HepG2 (cell line): ENCODE results near the gene CACNA1D. TPM values are rescaled to one million over a fixed set of nuclear protein-coding genes. Genes with fewer than 3 reads are reported as not detected.
A peak's percentile ranks its signal among the peaks of the same experiment; 100 is the strongest.

Experiments
- ATF1 ChIP-seq: IDR thresholded peaks from 2 replicates; pipeline ENCODE4 v1.6.1; 2016; ENCODE audit warnings: mild to moderate bottlenecking, control low read depth
- DR1 ChIP-seq: sonication (generic); formaldehyde crosslinking; IDR thresholded peaks from 2 replicates; pipeline ENCODE4 v1.8.0; 2021; ENCODE audit warnings: mild to moderate bottlenecking, missing genetic modification reagents, inconsistent platforms
- ETV6 ChIP-seq: sonication (generic); formaldehyde crosslinking; conservative IDR thresholded peaks from 2 replicates; pipeline ENCODE4 v1.4.0; 2020; ENCODE audit warnings: missing genetic modification reagents
- GLI4 ChIP-seq: sonication (generic); formaldehyde crosslinking; IDR thresholded peaks from 2 replicates; pipeline ENCODE4 v1.5.1; 2020; ENCODE audit warnings: missing genetic modification reagents, mild to moderate bottlenecking, moderate library complexity, borderline replicate concordance
- KDM5B ChIP-seq: sonication (generic); formaldehyde crosslinking; IDR thresholded peaks from 2 replicates; pipeline ENCODE4 v1.4.0; 2020; ENCODE audit warnings: missing genetic modification reagents, mild to moderate bottlenecking, borderline replicate concordance
- MEIS2 ChIP-seq: sonication (generic); formaldehyde crosslinking; IDR thresholded peaks from 2 replicates; pipeline ENCODE4 v1.9.0; 2021; ENCODE audit warnings: mild to moderate bottlenecking, missing genetic modification reagents
- MZF1 ChIP-seq: sonication (generic); formaldehyde crosslinking; IDR thresholded peaks from 2 replicates; pipeline ENCODE4 v1.8.1; 2023; ENCODE audit warnings: mild to moderate bottlenecking, missing genetic modification reagents, borderline replicate concordance
- ONECUT2 ChIP-seq: sonication (generic); formaldehyde crosslinking; IDR thresholded peaks from 2 replicates; pipeline ENCODE4 v1.4.0; 2020; ENCODE audit warnings: missing genetic modification reagents
- PAF1 ChIP-seq: IDR thresholded peaks from 2 replicates; pipeline ENCODE4 v1.6.1; 2016; ENCODE audit warnings: missing genetic modification reagents, missing compliant biosample characterization
- POLR2AphosphoS5 ChIP-seq: IDR thresholded peaks from 2 replicates; pipeline ENCODE4 v1.6.1; 2012; ENCODE audit warnings: low read depth, low read length
- TMF1 ChIP-seq: sonication (generic); formaldehyde crosslinking; IDR thresholded peaks from 2 replicates; pipeline ENCODE4 v1.8.1; 2022; ENCODE audit warnings: low read depth, missing genetic modification reagents
- ZNF263 ChIP-seq: sonication (generic); formaldehyde crosslinking; IDR thresholded peaks from 2 replicates; pipeline ENCODE4 v1.4.0; 2020; ENCODE audit warnings: missing genetic modification reagents
- ZNF737 ChIP-seq: sonication (generic); formaldehyde crosslinking; IDR thresholded peaks from 2 replicates; pipeline ENCODE4 v1.5.0; 2020; ENCODE audit warnings: missing genetic modification reagents, mild to moderate bottlenecking, borderline replicate concordance
- ZNF839 ChIP-seq: sonication (generic); formaldehyde crosslinking; IDR thresholded peaks from 2 replicates; pipeline ENCODE4 v1.4.0; 2020; ENCODE audit warnings: missing genetic modification reagents, mild to moderate bottlenecking, borderline replicate concordance
- ZSCAN30 ChIP-seq: sonication (generic); formaldehyde crosslinking; IDR thresholded peaks from 2 replicates; pipeline ENCODE4 v1.5.0; 2020; ENCODE audit warnings: mild to moderate bottlenecking, missing genetic modification reagents
- ZSCAN9 ChIP-seq: IDR thresholded peaks from 2 replicates; pipeline ENCODE4 v1.6.1; 2016; ENCODE audit warnings: borderline replicate concordance
- polyA plus RNA-seq, 8 experiments: library from polyadenylated mRNA; depleted of rRNA in 3 of 8; stranded (reverse) in 7 of 8; unstranded in 1 of 8; fragments of >200 nt; fragmentation: Illumina TruSeq in 4 of 8; extraction: Trizol in 4 of 8; gene quantifications; 2 replicates each; pipeline versions ENCODE4 v1.2.1 to v1.2.3, GENCODE V29; 2011 to 2016; ENCODE audit warnings: low read depth in 4 of 8, missing spikeins in 1 of 8, mixed read lengths in 1 of 8; ENCODE audit not compliant: insufficient read depth in 1 of 8
- total RNA-seq, 5 experiments: library from RNA; depleted of rRNA; stranded (reverse); fragments of >200 nt; fragmentation: Illumina TruSeq; extraction: Trizol; gene quantifications; 2 replicates each; pipeline ENCODE4 v1.2.3, GENCODE V29; 2016; ENCODE audit warnings: low read depth in 1 of 5
- TF ChIP-seq, protein P1 (sequence below): sonication (generic); formaldehyde crosslinking; IDR thresholded peaks from 2 replicates; pipeline ENCODE4 v1.9.0; 2021; ENCODE audit warnings: missing genetic modification reagents, mild to moderate bottlenecking, borderline replicate concordance
- TF ChIP-seq, protein P2 (sequence below): sonication (generic); formaldehyde crosslinking; IDR thresholded peaks from 2 replicates; pipeline ENCODE4 v1.8.1; 2023; ENCODE audit warnings: mild to moderate bottlenecking, missing genetic modification reagents
- TF ChIP-seq, protein P3 (sequence below): IDR thresholded peaks from 2 replicates; pipeline ENCODE4 v1.6.1; 2016; ENCODE audit warnings: missing biosample characterization, missing genetic modification reagents, low read depth
- TF ChIP-seq, protein P4 (sequence below): sonication (generic); formaldehyde crosslinking; IDR thresholded peaks from 2 replicates; pipeline ENCODE4 v1.4.0; 2020; ENCODE audit warnings: missing genetic modification reagents, borderline replicate concordance
- TF ChIP-seq, protein P5 (sequence below): sonication (generic); formaldehyde crosslinking; IDR thresholded peaks from 2 replicates; pipeline ENCODE4 v1.4.0; 2020; ENCODE audit warnings: missing genetic modification reagents
- TF ChIP-seq, protein P6 (sequence below): sonication (generic); formaldehyde crosslinking; IDR thresholded peaks from 2 replicates; pipeline ENCODE4 v1.4.0; 2020; ENCODE audit warnings: missing genetic modification reagents

Gene CACNA1D
- total and polyA plus RNA-seq, 2 of the 13 experiments (the other 11 are each of a cell fraction or from before 2014, with no cell fraction given): 0.26 to 0.38 TPM

DNA sequence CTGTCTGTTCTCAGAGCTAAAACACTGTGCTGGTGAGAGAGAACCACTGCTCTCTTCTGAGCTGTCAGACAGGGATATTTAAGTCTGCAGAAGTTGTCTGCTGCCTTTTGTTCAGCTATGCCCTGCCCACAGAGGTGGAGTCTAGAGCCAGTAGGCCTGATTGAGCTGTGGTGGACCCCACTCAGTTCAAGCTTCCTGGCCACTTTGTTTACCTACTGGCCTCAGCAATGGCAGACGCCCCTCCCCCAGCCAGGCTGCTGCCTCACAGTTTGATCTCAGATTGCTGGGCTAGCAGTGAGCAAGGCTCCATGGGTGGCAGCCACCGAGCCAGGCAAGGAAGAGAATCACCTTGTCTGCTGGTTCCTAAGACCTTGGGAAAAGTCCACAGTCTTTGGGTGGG, 21.0 kb upstream of the CACNA1D start (continued):
- TF ChIP-seq, protein P1, sequence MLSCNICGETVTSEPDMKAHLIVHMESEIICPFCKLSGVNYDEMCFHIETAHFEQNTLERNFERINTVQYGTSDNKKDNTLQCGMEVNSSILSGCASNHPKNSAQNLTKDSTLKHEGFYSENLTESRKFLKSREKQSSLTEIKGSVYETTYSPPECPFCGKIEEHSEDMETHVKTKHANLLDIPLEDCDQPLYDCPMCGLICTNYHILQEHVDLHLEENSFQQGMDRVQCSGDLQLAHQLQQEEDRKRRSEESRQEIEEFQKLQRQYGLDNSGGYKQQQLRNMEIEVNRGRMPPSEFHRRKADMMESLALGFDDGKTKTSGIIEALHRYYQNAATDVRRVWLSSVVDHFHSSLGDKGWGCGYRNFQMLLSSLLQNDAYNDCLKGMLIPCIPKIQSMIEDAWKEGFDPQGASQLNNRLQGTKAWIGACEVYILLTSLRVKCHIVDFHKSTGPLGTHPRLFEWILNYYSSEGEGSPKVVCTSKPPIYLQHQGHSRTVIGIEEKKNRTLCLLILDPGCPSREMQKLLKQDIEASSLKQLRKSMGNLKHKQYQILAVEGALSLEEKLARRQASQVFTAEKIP (CRISPR knock-in tag): no peak
- TF ChIP-seq ONECUT2: no peak
- TF ChIP-seq PAF1 (CRISPR knock-in tag): no peak
- TF ChIP-seq, protein P2, sequence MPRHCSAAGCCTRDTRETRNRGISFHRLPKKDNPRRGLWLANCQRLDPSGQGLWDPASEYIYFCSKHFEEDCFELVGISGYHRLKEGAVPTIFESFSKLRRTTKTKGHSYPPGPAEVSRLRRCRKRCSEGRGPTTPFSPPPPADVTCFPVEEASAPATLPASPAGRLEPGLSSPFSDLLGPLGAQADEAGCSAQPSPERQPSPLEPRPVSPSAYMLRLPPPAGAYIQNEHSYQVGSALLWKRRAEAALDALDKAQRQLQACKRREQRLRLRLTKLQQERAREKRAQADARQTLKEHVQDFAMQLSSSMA (CRISPR knock-in tag): no peak
- TF ChIP-seq KDM5B (CRISPR knock-in tag): 0 out of 2 replicates have a peak, but pooled peaks have one; percentile 49
- no peak for TF ChIP-seq MEIS2 (CRISPR knock-in tag)
- TF ChIP-seq, protein P3, sequence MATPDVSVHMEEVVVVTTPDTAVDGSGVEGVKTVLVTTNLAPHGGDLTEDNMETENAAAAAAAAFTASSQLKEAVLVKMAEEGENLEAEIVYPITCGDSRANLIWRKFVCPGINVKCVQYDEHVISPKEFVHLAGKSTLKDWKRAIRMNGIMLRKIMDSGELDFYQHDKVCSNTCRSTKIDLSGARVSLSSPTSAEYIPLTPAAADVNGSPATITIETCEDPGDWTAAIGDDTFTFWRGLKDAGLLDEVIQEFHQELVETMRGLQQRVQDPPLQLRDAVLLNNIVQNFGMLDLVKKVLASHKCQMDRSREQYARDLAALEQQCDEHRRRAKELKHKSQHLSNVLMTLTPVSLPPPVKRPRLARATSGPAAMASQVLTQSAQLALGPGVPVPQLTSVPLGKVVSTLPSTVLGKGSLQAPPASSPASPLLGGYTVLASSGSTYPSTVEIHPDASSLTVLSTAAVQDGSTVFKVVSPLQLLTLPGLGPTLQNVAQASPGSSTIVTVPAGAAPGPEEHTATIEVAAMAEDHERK (CRISPR knock-in tag): no peak
- no peak for TF ChIP-seq ZSCAN30 (CRISPR knock-in tag)
- no peak for TF ChIP-seq MZF1 (CRISPR knock-in tag)
- no peak for TF ChIP-seq DR1 (CRISPR knock-in tag)
- TF ChIP-seq ZSCAN9 (CRISPR knock-in tag): 0 out of 2 replicates have a peak, but pooled peaks have one; percentile 54
- TF ChIP-seq GLI4 (CRISPR knock-in tag): no peak
- no peak for TF ChIP-seq ZNF263 (CRISPR knock-in tag)
- TF ChIP-seq POLR2AphosphoS5: no peak
- no peak for TF ChIP-seq ZNF839
- TF ChIP-seq, protein P4, sequence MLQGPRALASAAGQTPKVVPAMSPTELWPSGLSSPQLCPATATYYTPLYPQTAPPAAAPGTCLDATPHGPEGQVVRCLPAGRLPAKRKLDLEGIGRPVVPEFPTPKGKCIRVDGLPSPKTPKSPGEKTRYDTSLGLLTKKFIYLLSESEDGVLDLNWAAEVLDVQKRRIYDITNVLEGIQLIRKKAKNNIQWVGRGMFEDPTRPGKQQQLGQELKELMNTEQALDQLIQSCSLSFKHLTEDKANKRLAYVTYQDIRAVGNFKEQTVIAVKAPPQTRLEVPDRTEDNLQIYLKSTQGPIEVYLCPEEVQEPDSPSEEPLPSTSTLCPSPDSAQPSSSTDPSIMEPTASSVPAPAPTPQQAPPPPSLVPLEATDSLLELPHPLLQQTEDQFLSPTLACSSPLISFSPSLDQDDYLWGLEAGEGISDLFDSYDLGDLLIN (CRISPR knock-in tag): no peak
- TF ChIP-seq, protein P5, sequence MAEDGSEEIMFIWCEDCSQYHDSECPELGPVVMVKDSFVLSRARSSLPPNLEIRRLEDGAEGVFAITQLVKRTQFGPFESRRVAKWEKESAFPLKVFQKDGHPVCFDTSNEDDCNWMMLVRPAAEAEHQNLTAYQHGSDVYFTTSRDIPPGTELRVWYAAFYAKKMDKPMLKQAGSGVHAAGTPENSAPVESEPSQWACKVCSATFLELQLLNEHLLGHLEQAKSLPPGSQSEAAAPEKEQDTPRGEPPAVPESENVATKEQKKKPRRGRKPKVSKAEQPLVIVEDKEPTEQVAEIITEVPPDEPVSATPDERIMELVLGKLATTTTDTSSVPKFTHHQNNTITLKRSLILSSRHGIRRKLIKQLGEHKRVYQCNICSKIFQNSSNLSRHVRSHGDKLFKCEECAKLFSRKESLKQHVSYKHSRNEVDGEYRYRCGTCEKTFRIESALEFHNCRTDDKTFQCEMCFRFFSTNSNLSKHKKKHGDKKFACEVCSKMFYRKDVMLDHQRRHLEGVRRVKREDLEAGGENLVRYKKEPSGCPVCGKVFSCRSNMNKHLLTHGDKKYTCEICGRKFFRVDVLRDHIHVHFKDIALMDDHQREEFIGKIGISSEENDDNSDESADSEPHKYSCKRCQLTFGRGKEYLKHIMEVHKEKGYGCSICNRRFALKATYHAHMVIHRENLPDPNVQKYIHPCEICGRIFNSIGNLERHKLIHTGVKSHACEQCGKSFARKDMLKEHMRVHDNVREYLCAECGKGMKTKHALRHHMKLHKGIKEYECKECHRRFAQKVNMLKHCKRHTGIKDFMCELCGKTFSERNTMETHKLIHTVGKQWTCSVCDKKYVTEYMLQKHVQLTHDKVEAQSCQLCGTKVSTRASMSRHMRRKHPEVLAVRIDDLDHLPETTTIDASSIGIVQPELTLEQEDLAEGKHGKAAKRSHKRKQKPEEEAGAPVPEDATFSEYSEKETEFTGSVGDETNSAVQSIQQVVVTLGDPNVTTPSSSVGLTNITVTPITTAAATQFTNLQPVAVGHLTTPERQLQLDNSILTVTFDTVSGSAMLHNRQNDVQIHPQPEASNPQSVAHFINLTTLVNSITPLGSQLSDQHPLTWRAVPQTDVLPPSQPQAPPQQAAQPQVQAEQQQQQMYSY: no peak
- TF ChIP-seq ETV6 (CRISPR knock-in tag): no peak
- no peak for TF ChIP-seq ATF1 (CRISPR knock-in tag)
- TF ChIP-seq, protein P6, sequence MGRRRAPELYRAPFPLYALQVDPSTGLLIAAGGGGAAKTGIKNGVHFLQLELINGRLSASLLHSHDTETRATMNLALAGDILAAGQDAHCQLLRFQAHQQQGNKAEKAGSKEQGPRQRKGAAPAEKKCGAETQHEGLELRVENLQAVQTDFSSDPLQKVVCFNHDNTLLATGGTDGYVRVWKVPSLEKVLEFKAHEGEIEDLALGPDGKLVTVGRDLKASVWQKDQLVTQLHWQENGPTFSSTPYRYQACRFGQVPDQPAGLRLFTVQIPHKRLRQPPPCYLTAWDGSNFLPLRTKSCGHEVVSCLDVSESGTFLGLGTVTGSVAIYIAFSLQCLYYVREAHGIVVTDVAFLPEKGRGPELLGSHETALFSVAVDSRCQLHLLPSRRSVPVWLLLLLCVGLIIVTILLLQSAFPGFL (CRISPR knock-in tag): no peak
- TF ChIP-seq TMF1 (CRISPR knock-in tag): no peak
- TF ChIP-seq ZNF737 (CRISPR knock-in tag): no peak
